Lower lobe of right lung (tissue), 2 donors: ENCODE measurements around the gene MAP3K14. TPM values are rescaled to one million over a fixed set of nuclear protein-coding genes. Genes with fewer than 3 reads are reported as not detected.

Experiments
- ATAC-seq, 2 donors: fragments of 200-7000 bp; cut with Tn5 transposase; one replicate each; pipeline ENCODE4 v1.9.1; 2020 to 2022; ENCODE audit warnings: mild to moderate bottlenecking in 2 of 2, moderate library complexity in 2 of 2
- DNase-seq: peaks from one replicate; pipeline ENCODE4 v3.0.0-alpha.2; 2020
- H3K27ac ChIP-seq: fragments of 200-600 bp; one replicate; pipeline ENCODE4 v1.8.0; 2022
- H3K27me3 ChIP-seq: fragments of 200-600 bp; one replicate; pipeline ENCODE4 v1.8.0; 2022; ENCODE audit warnings: low read depth
- H3K36me3 ChIP-seq: fragments of 200-600 bp; one replicate; pipeline ENCODE4 v1.8.0; 2022; ENCODE audit warnings: mild to moderate bottlenecking
- H3K4me1 ChIP-seq: fragments of 200-600 bp; one replicate; pipeline ENCODE4 v1.8.0; 2022
- H3K4me3 ChIP-seq: fragments of 200-600 bp; one replicate; pipeline ENCODE4 v1.8.0; 2022; ENCODE audit warnings: mild to moderate bottlenecking
- H3K9me3 ChIP-seq: fragments of 200-600 bp; one replicate; pipeline ENCODE4 v1.8.0; 2022
- intact Hi-C: fragments of 100-400 bp; cut with DNase I; formaldehyde crosslinking; loops from one replicate; pipeline ENCODE4 v1.11.0; 2022
- total RNA-seq: library from RNA; stranded (reverse); fragmentation: NEBNext Ultra II Directional; extraction: Animal tissue kit (Norgen Biotek cat#: 25700); gene quantifications from one replicate; pipeline ENCODE4 v1.2.1, GENCODE V29; 2021
- TF ChIP-seq, protein P1 (sequence below): fragments of 200-600 bp; IDR thresholded peaks from one replicate; pipeline ENCODE4 v1.8.0; 2022; ENCODE audit warnings: antibody characterized with exemption, mild to moderate bottlenecking
- donor health status: DM: no; HTN: yes; CAD: no; lungs with severe emphysema.

The MAP3K14 gene
- total RNA-seq, 1 donor from 2014 or later, result 9.3 TPM

GRCh38 chr17:45300060-45300751 is 16.6 kb downstream of the MAP3K14 start:
- Histone ChIP-seq H3K9me3 (no peaks in the 10 kb centered on the region), H3K4me3 (no peak overlapping the region), H3K27ac (no peak overlapping the region), H3K27me3 (no peaks in the 10 kb centered on the region), H3K36me3 (no peaks in the 10 kb centered on the region), H3K4me1 (peaks cover 82% of the 10 kb centered on the region)
- TF ChIP-seq, protein P1, sequence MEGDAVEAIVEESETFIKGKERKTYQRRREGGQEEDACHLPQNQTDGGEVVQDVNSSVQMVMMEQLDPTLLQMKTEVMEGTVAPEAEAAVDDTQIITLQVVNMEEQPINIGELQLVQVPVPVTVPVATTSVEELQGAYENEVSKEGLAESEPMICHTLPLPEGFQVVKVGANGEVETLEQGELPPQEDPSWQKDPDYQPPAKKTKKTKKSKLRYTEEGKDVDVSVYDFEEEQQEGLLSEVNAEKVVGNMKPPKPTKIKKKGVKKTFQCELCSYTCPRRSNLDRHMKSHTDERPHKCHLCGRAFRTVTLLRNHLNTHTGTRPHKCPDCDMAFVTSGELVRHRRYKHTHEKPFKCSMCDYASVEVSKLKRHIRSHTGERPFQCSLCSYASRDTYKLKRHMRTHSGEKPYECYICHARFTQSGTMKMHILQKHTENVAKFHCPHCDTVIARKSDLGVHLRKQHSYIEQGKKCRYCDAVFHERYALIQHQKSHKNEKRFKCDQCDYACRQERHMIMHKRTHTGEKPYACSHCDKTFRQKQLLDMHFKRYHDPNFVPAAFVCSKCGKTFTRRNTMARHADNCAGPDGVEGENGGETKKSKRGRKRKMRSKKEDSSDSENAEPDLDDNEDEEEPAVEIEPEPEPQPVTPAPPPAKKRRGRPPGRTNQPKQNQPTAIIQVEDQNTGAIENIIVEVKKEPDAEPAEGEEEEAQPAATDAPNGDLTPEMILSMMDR, result no peak
- intact Hi-C loops, result no loop called here
- no peak for ATAC-seq
- DNase-seq, result no peak

DNA sequence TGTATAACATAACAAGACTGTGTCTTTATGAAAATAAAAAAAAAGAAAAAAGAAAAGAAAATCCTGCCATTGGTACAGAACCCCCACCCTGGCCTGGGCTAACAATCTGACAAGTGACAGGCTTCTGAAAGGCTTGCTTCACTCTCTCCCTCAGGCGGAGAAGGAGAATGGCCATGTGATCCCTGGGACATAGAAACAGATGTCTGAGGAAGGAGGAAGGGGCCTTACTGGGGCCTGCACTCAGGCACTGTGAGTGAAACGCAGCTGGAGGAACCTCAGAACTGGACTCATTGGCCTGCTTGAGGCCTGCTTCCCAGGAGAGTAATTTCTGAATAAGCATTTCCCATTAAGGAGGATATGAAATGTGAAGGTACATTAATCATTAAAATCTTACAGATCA is 17.5 kb downstream of the MAP3K14 start:
- intact Hi-C loops, result no loop called here
- H3K36me3 ChIP-seq, result no peaks in the 10 kb centered on the region
- peak overlapping the region; percentile 20 for H3K27ac ChIP-seq
- peaks cover 90% of the 10 kb centered on the region for H3K4me1 ChIP-seq
- TF ChIP-seq, protein P1, result no peak
- DNase-seq (no peak), ATAC-seq (no peak)
- no peaks in the 10 kb centered on the region for H3K27me3 ChIP-seq
- no peak overlapping the region for H3K4me3 ChIP-seq
- no peaks in the 10 kb centered on the region for H3K9me3 ChIP-seq

DNA sequence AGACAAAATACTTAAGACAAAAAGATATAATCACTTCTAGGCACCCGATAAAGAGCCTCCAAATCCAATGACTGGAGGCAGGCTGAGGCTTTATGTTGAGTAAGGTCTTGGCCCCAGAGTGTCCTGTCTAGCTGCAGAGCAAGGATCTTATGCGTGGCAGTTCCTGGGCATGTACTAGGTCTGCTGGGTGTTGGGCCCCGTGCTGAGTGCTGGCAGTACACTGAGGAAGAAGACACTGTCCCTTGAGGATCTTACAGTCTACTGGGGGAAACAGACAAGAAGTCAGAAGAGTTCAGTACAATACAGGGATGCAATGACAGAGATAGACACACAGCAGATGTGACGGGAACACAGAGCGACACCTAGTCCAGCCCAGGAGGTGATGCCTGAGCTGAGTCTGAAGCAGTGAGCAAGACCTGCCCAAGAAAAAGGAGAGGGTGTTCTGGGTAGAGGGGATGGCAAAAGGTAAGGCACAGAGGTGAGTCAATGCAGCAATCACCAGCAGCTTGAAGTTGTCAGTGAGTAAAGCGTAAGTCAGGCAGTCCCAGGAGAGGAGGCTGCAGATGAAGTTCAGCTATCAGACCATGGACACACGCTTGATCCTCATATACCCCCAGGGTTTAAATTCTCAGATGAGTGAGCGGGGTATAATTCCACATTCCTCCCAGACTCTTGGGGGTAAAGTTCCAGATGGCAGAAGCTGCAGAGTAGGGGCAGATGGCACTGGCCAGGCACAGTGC is 18.1 kb downstream of the MAP3K14 start:
- Histone ChIP-seq H3K27ac (peak overlapping the region; percentile 20), H3K4me3 (no peak overlapping the region)
- DNase-seq, result no peak

GRCh38 chr17:45296833-45297124 is 20.0 kb downstream of the MAP3K14 start:
- H3K4me3 ChIP-seq, result no peak overlapping the region
- peaks cover 100% of the 10 kb centered on the region for H3K4me1 ChIP-seq
- intact Hi-C loops, result no loop called here
- TF ChIP-seq, protein P1, result no peak
- H3K9me3 ChIP-seq, result no peaks in the 10 kb centered on the region
- DNase-seq (no peak), ATAC-seq (no peak)
- no peaks in the 10 kb centered on the region for H3K36me3 ChIP-seq
- no peaks in the 10 kb centered on the region for H3K27me3 ChIP-seq
- peak overlapping the region; percentile 76 for H3K27ac ChIP-seq

More for the DNA sequence above, 18.1 kb downstream of the MAP3K14 start:
- TF ChIP-seq, protein P1, result no peak
- intact Hi-C loops, result no loop called here
- H3K27me3 ChIP-seq, result no peaks in the 10 kb centered on the region
- peaks cover 97% of the 10 kb centered on the region for H3K4me1 ChIP-seq
- H3K9me3 ChIP-seq, result no peaks in the 10 kb centered on the region
- ATAC-seq, result no peak
- no peaks in the 10 kb centered on the region for H3K36me3 ChIP-seq

GRCh38 chr17:45296003-45296832 is 20.6 kb downstream of the MAP3K14 start:
- H3K27me3 ChIP-seq, result no peaks in the 10 kb centered on the region
- TF ChIP-seq, protein P1, result no peak
- no peaks in the 10 kb centered on the region for H3K36me3 ChIP-seq
- peak overlapping the region; percentile 76 for H3K27ac ChIP-seq
- no peaks in the 10 kb centered on the region for H3K9me3 ChIP-seq
- peak in 1 of 2 donors; percentile 19 for ATAC-seq
- peaks cover 100% of the 10 kb centered on the region for H3K4me1 ChIP-seq
- no peak overlapping the region for H3K4me3 ChIP-seq
- DNase-seq, result peak; percentile 70
- intact Hi-C loops, result no loop called here
